GM21390 (cell line): ENCODE measurements around the gene MRPL43.
"Not testable (repeated sequence)": the region's sequence is repeated elsewhere in the genome, so short reads cannot be mapped to it uniquely, and the experiment has no call there.

Experiments
- ATAC-seq: cut with Tn5 transposase; IDR thresholded peaks from one replicate; pipeline ENCODE4 v1.9.1; 2021; ENCODE audit not compliant: unreplicated experiment

MRPL43 gene

GRCh38 chr10:100983868-100984671 is 3.2 kb downstream of the MRPL43 start:
- no peak for ATAC-seq

GRCh38 chr10:100982916-100983830 is 4.1 kb downstream of the MRPL43 start:
- ATAC-seq = no peak

GRCh38 chr10:100981178-100981772 is 6.0 kb downstream of the MRPL43 start:
- ATAC-seq = no peak

GRCh38 chr10:100980711-100981110 is 6.6 kb downstream of the MRPL43 start:
- ATAC-seq = no peak

- no peak for ATAC-seq
Observed at GRCh38 chr10:100980311-100980710, 7.0 kb downstream of the MRPL43 start.

- ATAC-seq = no peak
Observed at GRCh38 chr10:100979791-100980272, 7.5 kb downstream of the MRPL43 start.

GRCh38 chr10:100978901-100979195 is 8.4 kb downstream of the MRPL43 start:
- no peak for ATAC-seq

GRCh38 chr10:100978121-100978900 is 9.0 kb downstream of the MRPL43 start:
- no peak for ATAC-seq

GRCh38 chr10:100977436-100977835 is 9.9 kb downstream of the MRPL43 start:
- no peak for ATAC-seq

- ATAC-seq = no peak
Observed at GRCh38 chr10:100976906-100977305, 10.4 kb downstream of the MRPL43 start.

GRCh38 chr10:100975397-100975796 is 11.9 kb downstream of the MRPL43 start:
- ATAC-seq = not testable (repeated sequence)

- no peak for ATAC-seq
Observed at GRCh38 chr10:100972904-100973535, 14.3 kb downstream of the MRPL43 start.

- ATAC-seq = no peak
Observed at GRCh38 chr10:100972115-100972903, 15.0 kb downstream of the MRPL43 start.

GRCh38 chr10:100970914-100971811 is 16.1 kb downstream of the MRPL43 start:
- ATAC-seq = no peak

- ATAC-seq = no peak
Observed at GRCh38 chr10:100970076-100970913, 17.0 kb downstream of the MRPL43 start.

- no peak for ATAC-seq
Observed at GRCh38 chr10:100969187-100970075, 17.9 kb downstream of the MRPL43 start, which contains the start of gene SEMA4G. Gene SEMA4G (plus strand): TSS chr10:100969504. CDS start chr10:100972913, 3,409 bp downstream.

GRCh38 chr10:100968863-100969186 is 18.5 kb downstream of the MRPL43 start:
- ATAC-seq = no peak
